Dedifferentiated amniotic fluid mesenchymal stem cell (primary cell): ENCODE data around the gene EIF2B5.

ENCODE experiments used
- DNase-seq: peaks from one replicate; pipeline ENCODE4 v3.0.0-alpha.2; 2016; ENCODE audit errors: extremely low spot score

Gene EIF2B5

GRCh38 chr3:184173374-184173722, 38.2 kb downstream of the EIF2B5 start:
- DNase-seq = no peak

- no peak for DNase-seq
These were observed 39.1 kb downstream of the EIF2B5 start for GRCh38 chr3:184174284-184174645.

GRCh38 chr3:184174646-184175492, 39.7 kb downstream of the EIF2B5 start, which contains the start of gene AP2M1:
TSS of gene AP2M1 (plus strand) at chr3:184174855. CDS start at chr3:184176994, 2,139 bp downstream.
- peak; percentile 99 for DNase-seq

GRCh38 chr3:184175506-184175905, 40.3 kb downstream of the EIF2B5 start:
- no peak for DNase-seq

GRCh38 chr3:184175981-184176376, 40.8 kb downstream of the EIF2B5 start:
- DNase-seq = no peak

GRCh38 chr3:184176377-184177330, 41.5 kb downstream of the EIF2B5 start:
- peak; percentile 81 for DNase-seq

GRCh38 chr3:184177331-184177731, 42.2 kb downstream of the EIF2B5 start:
- peak; percentile 32 for DNase-seq

- DNase-seq = no peak
These were observed 42.7 kb downstream of the EIF2B5 start for GRCh38 chr3:184177767-184178306.

GRCh38 chr3:184178521-184179138, 43.5 kb downstream of the EIF2B5 start:
- no peak for DNase-seq

- DNase-seq = no peak
These were observed 45.0 kb downstream of the EIF2B5 start for GRCh38 chr3:184180165-184180564.

- no peak for DNase-seq
These were observed 46.4 kb downstream of the EIF2B5 start for GRCh38 chr3:184181596-184181995.

GRCh38 chr3:184183679-184184078, 48.5 kb downstream of the EIF2B5 start:
- no peak for DNase-seq

- no peak for DNase-seq
These were observed 49.5 kb downstream of the EIF2B5 start for GRCh38 chr3:184184546-184185230.

GRCh38 chr3:184185461-184186183, 50.5 kb downstream of the EIF2B5 start:
- peak; percentile 98 for DNase-seq

GRCh38 chr3:184186184-184186901, 51.2 kb downstream of the EIF2B5 start, which contains the start of gene ABCF3:
TSS of gene ABCF3 (plus strand) at chr3:184186199. CDS start at chr3:184186208, 9 bp downstream.
- DNase-seq = no peak

- DNase-seq = no peak
These were observed 51.7 kb downstream of the EIF2B5 start for GRCh38 chr3:184186902-184187207.

- DNase-seq = no peak
These were observed 52.9 kb downstream of the EIF2B5 start for GRCh38 chr3:184188080-184188479.

- DNase-seq = no peak
These were observed 54.3 kb downstream of the EIF2B5 start for GRCh38 chr3:184189421-184189820.

GRCh38 chr3:184192889-184193288, 57.7 kb downstream of the EIF2B5 start:
- no peak for DNase-seq

GRCh38 chr3:184193991-184194539, 58.9 kb downstream of the EIF2B5 start:
- no peak for DNase-seq
